MCF 10A (cell line): Measurements from ENCODE around the gene UNC5A. TPM values are rescaled to one million over a fixed set of nuclear protein-coding genes. Genes with fewer than 3 reads are reported as not detected.
"Not testable (repeated sequence)": the region's sequence is repeated elsewhere in the genome, so short reads cannot be mapped to it uniquely, and the experiment has no call there.

Experiments
- BruUV-seq: library from RNA; stranded (reverse); fragments of 400-500 nt; replicated peaks from 2 replicates; lab custom pipeline; 2021; lab: Mats Ljungman, UMichigan
- CTCF ChIA-PET: fragments of 300-600 bp; sonication (Branson Sonifier 250); formaldehyde crosslinking; extraction: SDS; loops from one replicate; lab custom pipeline; 2021; ENCODE audit warnings: antibody characterized with exemption, inconsistent platforms; lab: Yijun Ruan, JAX
- POLR2A ChIA-PET: fragments of 300-600, 350-650 bp; sonication (Branson Sonifier 250); formaldehyde crosslinking; extraction: SDS; loops from one replicate; lab custom pipeline; 2020; ENCODE audit warnings: antibody characterized with exemption, inconsistent platforms; lab: Yijun Ruan, JAX
- DNase-seq: peaks from one replicate; pipeline ENCODE4 v3.0.0-alpha.2; 2018; ENCODE audit not compliant: unreplicated experiment
- H3K27ac Mint-ChIP-seq: one replicate; pipeline ENCODE4 v1.8.0; 2022; ENCODE audit warnings: mild to moderate bottlenecking, low read depth, mixed read lengths; ENCODE audit not compliant: unreplicated experiment
- H3K27me3 Mint-ChIP-seq: one replicate; pipeline ENCODE4 v1.8.0; 2022; ENCODE audit warnings: mixed read lengths; ENCODE audit not compliant: insufficient read depth, unreplicated experiment
- H3K36me3 Mint-ChIP-seq: one replicate; pipeline ENCODE4 v1.8.0; 2022; ENCODE audit warnings: mild to moderate bottlenecking, moderate library complexity, mixed read lengths; ENCODE audit not compliant: insufficient read depth, unreplicated experiment
- H3K4me1 Mint-ChIP-seq: one replicate; pipeline ENCODE4 v1.8.0; 2022; ENCODE audit warnings: mixed read lengths; ENCODE audit not compliant: insufficient read depth, unreplicated experiment
- H3K4me3 Mint-ChIP-seq: one replicate; pipeline ENCODE4 v1.8.0; 2022; ENCODE audit warnings: mild to moderate bottlenecking, moderate library complexity, mixed read lengths; ENCODE audit not compliant: unreplicated experiment
- H3K9me3 Mint-ChIP-seq: one replicate; pipeline ENCODE4 v1.8.0; 2022; ENCODE audit warnings: mixed read lengths; ENCODE audit not compliant: unreplicated experiment
- CTCF ChIP-seq: fragments of 200-600 bp; IDR thresholded peaks from one replicate; pipeline ENCODE4 v1.8.0; 2022; ENCODE audit warnings: antibody characterized with exemption, mild to moderate bottlenecking; ENCODE audit not compliant: unreplicated experiment
- intact Hi-C: fragments of 100-400 bp; cut with micrococcal nuclease; formaldehyde crosslinking; loops from 2 replicates; pipeline ENCODE4 v1.14.1; 2022
- total RNA-seq: library from RNA; stranded (reverse); gene quantifications from 2 replicates; pipeline ENCODE4 v1.2.3, GENCODE V29; 2022

Gene UNC5A
- total RNA-seq, 1 experiment from 2014 or later: 0.51 TPM

- DNase-seq, intact Hi-C loops, H3K9me3 Mint-ChIP-seq, H3K27ac Mint-ChIP-seq, H3K4me3 Mint-ChIP-seq, BruUV-seq, H3K36me3 Mint-ChIP-seq, H3K4me1 Mint-ChIP-seq: not testable (repeated sequence)
- peaks cover 47% of the 10 kb centered on the region for H3K27me3 Mint-ChIP-seq
- ChIA-PET POLR2A (interaction anchor here (0.6 to 1.2 kb wide), 2 partner anchors 61 to 116 kb away, joined by 3 read pairs; no protein-coding TSS in a partner anchor), CTCF (interaction anchor here (0.7 to 2.3 kb wide), 3 partner anchors 212 to 262 kb away, joined by 3 to 10 read pairs (median 3); no protein-coding TSS in a partner anchor)
These were observed 62.7 kb downstream of the UNC5A start for GRCh38 chr5:176873011-176873410.

GRCh38 chr5:176873541-176874172 lies 63.3 kb downstream of the UNC5A start:
- no peak for DNase-seq
- TF ChIP-seq CTCF: no peak
- CTCF ChIA-PET: interaction anchor here (0.7 to 2.3 kb wide), 2 partner anchors 213 to 262 kb away, joined by 3 to 10 read pairs; no protein-coding TSS in a partner anchor

GRCh38 chr5:176874198-176874780 lies 63.9 kb downstream of the UNC5A start:
- no peak for DNase-seq
- no peaks in the 10 kb centered on the region for H3K36me3 Mint-ChIP-seq
- no peak for TF ChIP-seq CTCF
- no peaks in the 10 kb centered on the region for H3K4me1 Mint-ChIP-seq
- CTCF ChIA-PET: interaction anchor here (2.3 kb wide), 1 partner anchor 214 kb away, joined by 10 read pairs; no protein-coding TSS in a partner anchor
- BruUV-seq: no TSS peak
- intact Hi-C loops: no loop called here
- H3K4me3 Mint-ChIP-seq: no peak overlapping the region
- H3K27me3 Mint-ChIP-seq: peaks cover 57% of the 10 kb centered on the region
- H3K27ac Mint-ChIP-seq: no peak overlapping the region
- POLR2A ChIA-PET: interaction anchor here (0.5 kb wide), 1 partner anchor 64 kb away, joined by 3 read pairs; no protein-coding TSS in a partner anchor
- no peaks in the 10 kb centered on the region for H3K9me3 Mint-ChIP-seq

More at GRCh38 chr5:176873541-176874172, 63.3 kb downstream of the UNC5A start:
- H3K4me3 Mint-ChIP-seq: no peak overlapping the region
- no peaks in the 10 kb centered on the region for H3K36me3 Mint-ChIP-seq
- H3K27ac Mint-ChIP-seq: no peak overlapping the region
- no peaks in the 10 kb centered on the region for H3K9me3 Mint-ChIP-seq
- no peaks in the 10 kb centered on the region for H3K4me1 Mint-ChIP-seq
- intact Hi-C loops: no loop called here
- no TSS peak for BruUV-seq
- H3K27me3 Mint-ChIP-seq: peaks cover 52% of the 10 kb centered on the region
- POLR2A ChIA-PET: no interaction called here

GRCh38 chr5:176875014-176875550 lies 64.7 kb downstream of the UNC5A start:
- no peak for TF ChIP-seq CTCF
- H3K36me3 Mint-ChIP-seq: no peaks in the 10 kb centered on the region
- ChIA-PET POLR2A (interaction anchor here (0.6 kb wide), 1 partner anchor 18 kb away, joined by 3 read pairs; no protein-coding TSS in a partner anchor), CTCF (interaction anchor here (1.3 kb wide), 1 partner anchor 215 kb away, joined by 4 read pairs; no protein-coding TSS in a partner anchor)
- no peaks in the 10 kb centered on the region for H3K4me1 Mint-ChIP-seq
- no TSS peak for BruUV-seq
- DNase-seq: no peak
- H3K4me3 Mint-ChIP-seq: no peak overlapping the region
- H3K27me3 Mint-ChIP-seq: peaks cover 57% of the 10 kb centered on the region
- H3K27ac Mint-ChIP-seq: no peak overlapping the region
- intact Hi-C loops: no loop called here
- no peaks in the 10 kb centered on the region for H3K9me3 Mint-ChIP-seq
